Globus pallidus (tissue), 1 donor: ENCODE measurements around the gene CYTH2.

Experiments
- DNase-seq: peaks from one replicate; pipeline ENCODE4 v3.0.0-alpha.2; 2015; ENCODE audit warnings: low spot score

Gene CYTH2

DNA sequence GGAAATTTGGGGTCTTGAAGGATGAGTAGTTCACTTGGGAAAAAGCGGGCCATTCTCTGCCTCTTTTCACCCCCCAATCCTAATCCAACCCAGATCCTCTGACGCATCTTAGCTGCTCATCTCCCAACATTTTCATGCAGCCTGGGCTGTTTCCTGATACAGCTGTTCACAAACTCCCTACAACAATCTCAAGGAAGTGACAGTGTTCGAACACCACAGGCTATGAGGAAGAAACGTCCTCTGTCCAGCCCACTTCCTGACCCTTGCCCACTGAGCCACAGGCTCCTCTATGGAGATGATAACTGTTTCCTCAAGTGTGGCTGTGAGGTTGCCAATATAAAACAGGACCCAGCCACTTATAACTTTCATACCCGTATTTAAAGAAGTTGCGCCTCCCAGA is 26.2 kb downstream of the CYTH2 start:
- no peak for DNase-seq

DNA sequence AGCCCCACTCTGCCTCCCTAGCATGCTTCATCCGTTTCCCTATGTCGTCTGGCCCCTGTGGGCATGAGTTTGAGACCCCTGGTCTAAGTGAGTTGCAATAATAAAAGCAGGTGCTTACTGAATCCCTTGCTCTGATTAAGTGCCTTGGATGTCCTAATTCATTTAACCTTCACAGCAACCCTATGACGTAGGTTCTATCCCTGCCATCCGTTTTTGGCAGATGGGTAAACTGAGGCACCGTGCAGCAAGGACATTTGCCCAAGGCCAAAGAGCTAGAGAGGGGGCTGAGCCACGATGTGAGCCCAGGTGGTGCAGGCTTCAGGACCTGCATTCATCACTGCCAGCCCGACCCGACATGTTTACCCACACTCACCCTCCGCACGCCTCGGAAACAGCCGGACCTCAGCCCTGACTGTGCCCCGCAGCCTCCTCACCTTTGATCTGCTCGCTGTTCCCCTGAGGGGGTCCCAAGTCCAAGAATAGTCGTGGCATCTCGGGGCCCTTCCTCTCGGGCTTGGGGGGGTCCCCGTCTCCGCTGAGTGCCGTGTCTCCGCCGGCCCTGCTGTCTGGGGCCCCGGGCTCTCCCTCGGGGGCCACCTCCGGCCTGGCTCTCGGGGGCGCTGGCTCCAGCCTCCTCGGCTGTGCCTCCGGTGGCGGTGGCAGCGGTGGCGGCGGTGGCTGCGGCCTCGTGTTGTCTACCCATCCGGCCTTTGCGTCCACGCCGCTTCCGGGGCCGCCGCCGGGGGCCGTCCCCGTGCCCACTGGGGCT is 28.0 kb downstream of the CYTH2 start:
- no peak for DNase-seq

DNA sequence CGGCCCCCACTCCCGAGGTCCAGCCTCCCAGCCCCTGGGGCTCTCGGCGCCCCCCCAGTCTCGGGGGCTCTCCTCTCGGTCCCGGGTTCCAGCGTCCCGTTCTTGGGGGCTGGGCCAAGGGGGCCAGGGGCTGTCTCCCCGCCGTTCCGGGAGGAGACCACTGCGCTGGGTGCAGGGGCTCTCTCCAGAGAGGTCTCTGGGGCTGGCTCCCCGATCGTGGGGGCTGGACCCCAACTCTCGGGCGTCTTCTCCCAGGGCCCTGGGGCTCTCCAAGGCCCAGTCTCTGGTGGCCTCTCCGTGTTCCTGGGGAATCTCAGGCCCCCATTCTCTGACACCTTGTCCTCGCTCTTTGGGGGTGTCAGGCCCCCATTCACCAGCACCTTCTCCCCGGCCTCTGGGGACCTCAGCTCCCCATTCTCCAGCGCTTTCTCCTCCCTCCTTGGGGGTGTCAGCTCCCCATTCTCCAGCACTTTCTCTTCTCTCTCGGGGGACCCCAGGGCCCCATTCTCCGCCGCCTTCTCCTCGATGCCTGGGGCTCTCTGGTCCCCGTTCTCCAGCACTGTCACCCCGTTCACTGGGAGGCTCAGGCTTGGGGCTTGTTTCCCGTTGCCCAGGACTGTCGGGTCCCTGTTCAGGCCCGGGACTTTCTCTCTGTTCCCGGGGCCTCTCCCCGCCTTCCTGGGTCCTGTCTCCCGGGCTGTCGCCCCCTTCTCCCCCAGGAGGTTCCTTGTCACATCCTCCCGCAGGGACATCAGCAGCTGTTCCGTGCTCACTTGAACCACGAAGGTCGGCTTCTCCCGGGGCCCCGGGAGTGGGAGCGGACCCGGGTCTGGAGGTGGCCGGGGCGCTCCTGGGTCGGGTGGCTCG is 28.8 kb downstream of the CYTH2 start:
- no peak for DNase-seq

DNA sequence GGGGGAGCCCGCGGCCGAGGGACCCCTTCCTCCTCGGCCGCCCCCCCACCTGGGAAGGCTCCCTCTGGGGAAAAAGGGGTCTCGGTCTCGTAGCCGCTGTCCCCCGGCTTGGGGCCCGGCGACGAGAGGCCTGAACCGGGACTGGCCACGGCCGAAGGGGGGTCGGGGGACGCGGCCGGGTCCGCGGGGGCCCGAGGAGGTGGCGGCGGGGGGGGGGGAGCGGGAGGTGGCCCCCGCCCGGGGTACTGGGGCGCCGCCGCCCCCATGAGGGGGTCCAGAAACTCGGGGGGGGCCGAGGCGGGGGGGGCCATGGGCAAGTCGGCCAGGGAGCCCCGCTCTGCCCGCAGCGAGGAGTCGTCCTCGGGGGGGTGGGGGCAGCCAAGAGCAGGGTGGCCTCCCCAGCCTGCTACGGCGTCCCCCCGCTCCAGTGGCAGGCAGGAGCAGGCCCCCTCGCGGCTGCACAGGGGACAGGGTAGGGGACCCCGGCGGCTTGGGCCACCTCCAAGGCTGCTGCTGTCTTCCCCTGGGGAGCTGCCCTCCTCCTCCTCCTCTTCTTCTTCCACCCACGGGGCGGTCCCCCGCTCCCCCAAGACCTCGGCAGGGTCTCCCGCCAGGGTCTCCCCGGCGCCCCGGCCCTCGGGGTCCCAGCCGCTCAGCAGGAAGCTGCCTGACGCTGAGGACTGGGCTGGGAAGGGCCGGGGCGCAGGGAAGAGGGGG is 29.6 kb downstream of the CYTH2 start:
- DNase-seq: no peak

DNA sequence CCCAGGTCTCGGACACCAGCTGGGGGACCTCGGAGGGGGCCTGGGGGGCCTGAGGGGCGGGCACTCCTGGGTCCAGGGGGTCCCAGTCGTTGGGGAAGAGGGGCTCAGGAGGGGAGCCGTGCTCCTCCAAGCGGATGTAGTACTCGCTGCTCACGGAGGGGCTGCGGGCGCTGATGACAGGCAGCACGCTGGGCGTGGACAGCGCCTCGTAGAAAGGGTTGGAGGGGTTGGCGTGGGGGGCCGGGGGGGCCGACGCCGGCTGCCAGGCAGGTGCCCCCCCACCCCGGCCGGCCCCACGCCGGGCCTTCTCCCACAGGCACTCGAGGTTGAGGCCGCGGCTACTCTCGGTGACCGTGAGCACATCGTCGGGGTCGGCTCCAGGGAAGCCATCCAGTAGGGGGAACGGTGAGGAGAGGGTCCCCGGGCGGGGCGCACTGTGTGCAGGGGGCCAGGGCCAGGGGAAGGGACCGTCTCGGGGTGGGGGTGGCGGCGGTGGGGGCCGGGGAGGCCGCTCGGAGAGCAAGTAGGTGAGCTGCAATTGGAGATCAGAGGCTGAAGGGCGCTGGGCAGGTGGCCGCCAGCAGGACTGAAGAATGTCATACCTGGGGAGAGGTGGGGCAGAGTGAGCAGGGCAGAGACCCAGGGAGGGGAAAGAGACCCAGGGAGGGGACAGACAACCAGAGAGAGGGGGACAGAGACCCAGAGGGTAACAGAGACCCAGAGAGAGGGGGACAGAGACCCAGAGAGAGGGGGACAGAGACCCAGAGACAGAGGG is 30.3 kb downstream of the CYTH2 start:
- no peak for DNase-seq

DNA sequence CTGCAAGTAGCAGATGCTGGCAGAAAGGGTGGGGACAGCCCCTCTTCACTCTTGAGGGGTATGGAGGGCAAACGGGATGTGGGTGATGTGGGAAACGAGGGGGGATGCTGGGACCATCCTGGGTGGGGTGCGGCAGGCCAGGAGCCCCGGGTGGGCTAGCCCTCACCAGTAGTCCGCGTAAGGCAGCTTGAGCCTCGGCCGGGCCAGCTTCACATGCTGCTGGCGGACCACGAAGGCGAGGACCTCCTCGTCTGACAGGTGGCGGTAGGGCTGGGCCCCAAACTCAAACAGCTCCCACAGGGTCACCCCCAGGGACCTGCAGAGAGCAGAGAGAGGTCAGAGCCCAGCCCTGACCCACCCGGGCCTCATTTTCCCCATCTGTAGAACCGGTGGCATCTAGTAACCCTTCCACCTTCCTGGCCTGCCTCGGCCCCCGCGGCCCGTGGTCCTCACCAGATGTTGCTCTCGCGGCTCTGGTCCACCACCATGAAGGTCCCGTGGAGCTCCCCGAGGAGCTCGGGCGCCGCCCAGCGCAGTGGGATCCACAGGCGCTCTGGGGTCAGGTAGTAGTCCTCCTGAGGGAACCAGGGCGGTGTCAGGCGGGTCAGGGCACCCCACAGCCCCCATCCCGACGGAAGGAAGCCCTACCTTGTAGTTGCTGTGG is 31.8 kb downstream of the CYTH2 start:
- DNase-seq: no peak

DNA sequence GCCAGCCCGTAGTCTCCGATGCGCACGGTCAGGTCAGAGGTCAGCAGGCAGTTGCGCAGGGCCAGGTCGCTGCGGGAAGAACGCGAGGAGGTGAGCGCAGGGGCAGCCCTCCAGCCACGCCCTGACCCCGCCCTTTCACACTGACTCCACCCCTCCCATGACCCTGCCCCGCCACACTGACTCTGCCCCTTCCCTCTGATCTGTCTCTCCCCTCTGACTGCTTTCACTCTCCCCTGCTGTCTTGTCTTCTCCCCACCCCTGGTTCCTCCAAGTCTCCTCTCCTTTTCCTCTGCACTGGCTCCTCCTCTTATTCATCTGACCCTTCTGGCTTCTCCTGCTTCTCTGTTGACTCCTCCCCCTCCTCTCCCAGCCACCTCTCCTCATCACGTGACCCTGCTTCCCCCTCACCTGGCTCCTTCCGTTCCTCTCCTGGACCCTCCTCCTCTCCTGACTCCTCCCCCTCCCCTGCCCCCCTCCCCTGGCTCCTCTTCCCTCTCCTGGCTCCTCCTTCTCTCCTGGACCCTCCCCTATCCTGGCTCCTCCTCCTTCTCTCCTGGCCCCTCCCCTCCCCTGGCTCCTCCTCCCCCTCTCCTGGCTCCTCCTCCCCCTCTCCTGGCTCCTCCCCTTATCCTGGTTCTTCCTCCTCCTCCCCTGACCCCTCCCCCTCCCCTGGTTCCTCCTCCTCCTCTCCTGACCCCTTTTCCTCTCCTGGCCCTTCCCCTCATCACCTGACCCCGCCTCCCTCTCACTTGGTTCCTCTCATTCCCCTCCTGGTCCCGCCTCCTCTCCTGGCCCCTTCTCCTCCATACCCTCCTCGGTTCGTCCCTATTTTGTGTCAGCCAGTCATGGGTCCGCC is 32.6 kb downstream of the CYTH2 start:
- DNase-seq: peak; percentile 37

DNA sequence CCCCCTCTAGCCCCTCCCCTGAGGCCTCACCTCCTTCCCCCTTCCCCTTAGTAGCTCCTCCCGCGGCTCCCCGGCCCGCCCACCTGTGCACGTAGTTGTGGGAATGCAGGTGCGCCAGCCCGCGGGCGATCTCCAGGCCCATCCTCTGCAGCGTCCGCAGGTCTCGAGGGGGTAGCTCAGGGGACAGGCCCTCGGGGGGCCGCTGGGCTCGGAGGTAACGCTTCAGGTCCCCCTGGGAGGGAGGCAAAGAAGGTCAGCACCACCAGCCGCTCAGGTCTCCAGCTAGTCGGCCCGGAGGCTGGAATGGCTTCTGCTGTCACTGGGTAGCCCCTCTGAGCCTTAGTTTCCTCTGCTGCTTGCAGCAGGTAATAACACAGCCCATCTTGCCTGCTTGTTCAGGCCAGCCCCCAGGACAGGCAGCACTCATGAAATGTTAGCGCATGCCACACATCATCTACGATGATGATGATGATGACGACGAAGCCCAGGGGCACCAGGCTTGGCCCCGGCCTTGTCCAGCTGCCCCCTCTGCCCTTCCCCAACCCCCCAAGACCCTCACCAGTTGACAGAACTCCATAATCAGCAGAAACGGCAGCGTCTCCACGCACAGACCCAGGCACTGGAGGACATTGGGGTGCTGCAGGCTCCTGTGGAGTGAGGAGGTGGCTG is 33.3 kb downstream of the CYTH2 start:
- no peak for DNase-seq

DNA sequence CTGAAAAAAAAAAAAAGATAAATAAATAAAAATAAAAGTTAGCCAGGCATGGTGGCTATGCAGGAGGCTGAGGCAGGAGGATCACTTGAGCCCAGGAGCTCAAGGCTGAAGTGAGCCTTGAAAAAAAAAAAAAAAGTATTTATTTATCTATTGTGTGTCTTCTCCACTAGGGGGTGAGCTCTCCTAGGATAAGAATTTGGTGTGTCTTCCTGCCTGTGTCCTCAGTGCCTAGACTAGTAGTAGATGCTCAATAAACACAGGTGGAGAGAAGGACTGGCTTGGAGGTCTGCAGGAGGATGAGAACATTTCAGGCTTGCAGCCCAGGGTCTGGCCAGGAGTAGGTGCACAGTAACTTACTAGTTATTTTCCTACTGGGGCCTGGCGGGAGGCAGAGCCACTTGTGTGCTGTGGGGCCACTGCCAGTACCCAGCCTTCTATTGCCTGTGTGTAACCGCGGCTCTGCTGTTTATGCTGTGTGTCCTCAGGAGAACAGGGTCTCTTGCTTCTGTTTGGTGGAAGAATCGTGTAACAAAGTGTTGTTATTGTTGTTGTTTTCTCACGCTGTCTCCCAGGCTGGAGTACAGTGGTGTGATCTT is 37.1 kb downstream of the CYTH2 start:
- DNase-seq: no peak

DNA sequence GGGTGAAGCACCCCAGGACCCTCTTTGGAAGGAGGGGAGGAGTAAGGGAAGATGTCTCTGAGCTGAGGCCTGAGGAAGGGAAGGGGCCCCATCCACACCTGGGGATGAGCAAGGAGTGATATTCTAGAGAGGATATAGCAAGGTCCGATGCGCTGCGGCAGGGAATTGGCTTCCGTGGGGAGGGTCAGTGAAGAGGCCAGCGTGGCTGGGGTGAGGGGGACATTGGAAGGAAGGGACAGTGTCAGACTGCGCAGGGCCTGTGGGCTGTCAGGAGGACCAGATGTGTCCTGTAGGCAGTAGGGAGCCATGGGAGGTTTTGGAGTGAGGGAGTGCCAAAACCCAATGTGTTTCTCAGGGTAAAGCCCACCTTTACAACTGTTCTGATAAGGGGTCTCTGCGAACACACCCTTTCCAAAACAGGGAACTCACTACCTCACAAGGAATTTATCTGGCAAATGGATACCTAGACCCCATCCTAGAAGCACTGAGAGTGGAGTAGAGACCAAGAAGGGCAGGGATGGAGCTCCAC is 38.8 kb downstream of the CYTH2 start:
- no peak for DNase-seq

DNA sequence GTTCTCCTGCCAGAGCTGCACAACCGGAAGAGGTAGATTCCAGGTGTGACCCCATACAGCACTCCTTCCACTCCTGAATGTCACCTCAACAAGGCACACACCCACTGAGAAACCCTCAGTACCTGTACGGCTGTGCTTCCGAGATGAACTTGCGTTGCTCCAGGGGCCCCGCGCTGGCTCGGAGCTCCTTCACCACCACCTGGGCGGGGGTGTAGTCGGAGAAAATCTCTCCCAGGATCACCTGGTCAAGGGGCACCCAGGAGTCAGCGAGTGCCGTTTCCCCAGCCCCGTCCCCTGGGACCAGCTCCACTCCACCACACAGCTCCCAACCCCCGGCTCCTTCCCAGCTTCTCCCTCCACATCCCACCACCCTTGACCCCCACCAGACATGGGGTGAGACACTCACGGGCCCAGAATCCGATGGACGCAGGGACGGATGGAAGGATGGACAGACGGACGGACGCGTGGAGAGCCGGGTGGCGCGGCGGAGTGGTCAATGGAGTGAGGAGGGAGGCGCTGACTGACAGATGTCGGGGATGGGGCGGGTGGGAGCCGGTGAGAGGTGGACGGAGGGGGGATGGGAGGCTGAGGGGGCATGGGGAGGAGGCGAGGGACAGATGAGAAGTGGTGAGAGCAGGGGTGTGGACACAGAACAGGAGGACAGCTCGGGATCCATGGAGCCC is 39.7 kb downstream of the CYTH2 start:
- no peak for DNase-seq

DNA sequence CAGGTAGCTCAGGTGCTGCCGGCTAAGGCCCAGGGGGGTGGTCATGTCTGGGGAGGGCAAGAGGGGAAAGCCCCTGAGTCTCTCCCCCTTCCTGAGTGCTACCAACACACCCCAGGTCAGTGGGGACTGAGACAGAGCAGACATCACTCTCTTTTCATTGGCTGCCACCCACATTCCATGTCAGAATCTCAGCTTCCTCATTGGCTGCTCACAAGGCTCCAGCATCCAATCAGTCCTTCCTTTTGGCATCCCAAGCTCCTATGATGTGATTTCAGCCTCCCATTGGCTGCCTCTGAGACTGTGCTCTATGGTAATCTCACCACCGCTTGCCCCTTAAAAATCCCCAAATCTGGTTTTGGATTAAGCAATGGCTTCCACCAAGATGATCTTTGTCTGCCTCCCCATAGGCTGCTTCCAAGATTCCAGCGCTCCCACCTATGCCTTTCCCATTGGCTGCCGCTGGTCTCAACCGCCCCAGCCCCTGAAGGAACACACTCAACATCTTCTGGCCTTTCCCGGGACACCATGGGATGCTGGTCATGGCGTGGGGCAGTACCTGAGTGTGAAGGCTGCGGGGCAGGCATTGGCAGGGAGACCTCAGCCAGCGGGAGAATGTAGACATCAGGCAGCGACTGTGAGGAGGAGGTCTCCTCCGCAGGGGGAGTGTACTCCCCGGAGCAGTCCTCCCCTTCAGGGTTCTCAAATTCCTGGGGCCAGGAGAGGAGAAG is 40.5 kb downstream of the CYTH2 start:
- DNase-seq: no peak

DNA sequence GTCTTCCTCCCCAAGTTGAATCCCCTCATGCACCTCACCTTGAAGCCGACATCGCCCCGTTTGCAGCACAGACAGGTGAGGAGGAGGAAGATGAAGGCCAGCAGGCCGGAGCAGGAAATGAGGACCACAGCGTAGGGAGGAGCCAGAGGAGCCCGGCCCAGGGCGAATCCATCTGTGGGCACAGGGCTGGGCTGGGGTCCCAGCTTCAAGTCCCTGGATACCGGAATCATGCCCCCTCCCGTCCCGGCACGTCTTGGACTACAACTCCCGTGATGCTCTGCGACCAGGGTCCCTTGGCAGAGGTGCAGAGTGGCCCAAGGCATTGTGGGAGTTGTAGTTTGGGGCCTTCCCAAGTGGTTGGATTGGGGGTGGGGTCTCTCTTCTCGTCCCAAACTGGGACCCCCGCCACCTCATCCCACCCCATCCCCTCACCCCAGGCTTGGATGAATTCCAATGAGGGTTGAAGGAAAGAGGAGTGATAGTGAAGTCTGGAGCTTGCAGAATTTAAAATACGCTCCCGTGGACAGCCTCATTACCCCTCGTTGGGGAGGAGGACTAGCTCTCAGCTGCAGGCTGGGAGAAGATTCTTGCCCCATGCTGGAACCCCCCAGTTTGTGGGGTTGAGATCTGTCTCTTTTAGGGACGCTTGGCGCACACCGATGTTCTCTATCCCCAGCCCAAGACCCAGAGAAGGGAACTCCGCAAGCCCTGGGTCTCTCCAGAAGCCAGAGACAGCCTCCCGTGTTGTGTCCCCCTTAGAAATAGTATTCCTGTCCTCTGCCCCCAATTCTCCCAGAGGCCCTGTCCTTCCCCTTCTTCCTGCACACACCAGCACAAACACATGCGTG is 41.5 kb downstream of the CYTH2 start:
- DNase-seq: peak; percentile 83

DNA sequence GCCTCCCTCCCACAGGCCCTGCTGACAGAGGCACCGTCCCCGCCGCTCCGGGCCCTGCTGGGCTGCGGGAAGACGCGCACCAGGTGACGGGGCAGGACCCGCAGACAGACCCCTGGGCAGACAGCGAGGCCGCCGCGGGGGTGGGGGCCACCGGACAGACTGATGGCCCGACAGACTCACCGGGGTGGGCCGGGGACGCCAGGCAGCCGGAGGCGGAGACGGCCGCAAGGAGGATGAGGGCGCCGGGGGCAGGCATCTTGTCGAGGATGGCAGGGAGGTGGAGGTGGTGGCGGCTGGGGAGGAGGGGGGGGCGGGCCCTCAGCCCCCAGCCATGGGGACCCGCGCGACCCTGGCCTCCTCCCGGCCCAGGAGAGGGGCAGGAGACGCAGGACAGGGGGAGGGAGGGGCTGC is 42.2 kb downstream of the CYTH2 start:
- DNase-seq: no peak

DNA sequence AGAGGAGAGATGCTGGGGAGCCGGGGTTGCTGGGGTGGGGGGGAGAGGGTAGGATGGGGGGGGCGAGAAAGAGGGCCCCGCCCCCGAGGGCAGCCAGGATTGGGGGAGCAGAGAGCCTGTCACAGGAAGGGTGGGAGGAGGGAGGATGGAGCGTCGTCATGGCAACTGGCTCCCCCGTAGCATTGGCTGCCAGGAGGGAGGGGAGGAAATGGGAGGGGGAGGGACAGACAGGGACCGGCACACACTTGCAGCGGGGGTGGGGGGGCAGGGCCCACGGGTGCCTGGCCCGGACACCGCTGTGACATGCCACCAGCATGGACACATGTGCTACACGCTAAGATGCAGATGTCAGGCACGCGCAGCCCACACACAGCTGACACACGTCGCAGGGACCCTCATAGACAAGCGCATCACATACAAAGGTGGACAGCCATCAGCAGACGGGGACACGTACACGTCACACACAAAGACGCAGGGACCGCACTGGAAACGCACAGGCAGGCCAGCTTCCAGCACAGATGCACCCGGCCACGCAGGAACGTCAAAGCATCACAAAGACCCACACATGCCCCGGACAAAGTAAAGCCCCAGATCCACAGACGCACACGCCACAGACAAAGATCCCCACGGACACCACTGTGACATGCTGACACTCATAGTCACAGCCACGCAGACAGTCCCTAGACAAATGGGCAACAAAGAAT is 42.8 kb downstream of the CYTH2 start, which contains the start of gene LMTK3:
TSS of gene LMTK3 (minus strand) at position 36 of the 704 bp plus-strand sequence. CDS start 259 bp downstream, outside the sequence.
- peak; percentile 94 for DNase-seq
